WTC11 (cell line): ENCODE data around the gene CD46.

Experiments
- JUN ChIP-seq: sonication (generic); formaldehyde crosslinking; IDR thresholded peaks from 2 replicates; pipeline ENCODE4 v1.8.0; 2023; ENCODE audit warnings: mild to moderate bottlenecking, missing genetic modification reagents
- RELA ChIP-seq: sonication (generic); formaldehyde crosslinking; IDR thresholded peaks from 2 replicates; pipeline ENCODE4 v1.8.1; 2022; ENCODE audit warnings: missing genetic modification reagents, mild to moderate bottlenecking, borderline replicate concordance
- TEAD4 ChIP-seq: sonication (generic); formaldehyde crosslinking; IDR thresholded peaks from 2 replicates; pipeline ENCODE4 v1.8.0; 2022; ENCODE audit warnings: mild to moderate bottlenecking, missing genetic modification reagents
- ZNF317 ChIP-seq: sonication (generic); formaldehyde crosslinking; IDR thresholded peaks from 2 replicates; pipeline ENCODE4 v1.8.1; 2023; ENCODE audit warnings: low read depth, mild to moderate bottlenecking, moderate library complexity, missing genetic modification reagents, borderline replicate concordance
- TF ChIP-seq, protein P1 (sequence below): sonication (generic); formaldehyde crosslinking; IDR thresholded peaks from 2 replicates; pipeline ENCODE4 v1.8.1; 2023; ENCODE audit warnings: mild to moderate bottlenecking, missing genetic modification reagents
- TF ChIP-seq, protein P2 (sequence below): fragments of 200-600 bp; IDR thresholded peaks from 2 replicates; pipeline ENCODE4 v1.8.0; 2022; ENCODE audit warnings: antibody characterized with exemption
- TF ChIP-seq, protein P3 (sequence below): sonication (generic); formaldehyde crosslinking; IDR thresholded peaks from 2 replicates; pipeline ENCODE4 v1.8.1; 2022; ENCODE audit warnings: mild to moderate bottlenecking, missing genetic modification reagents, moderate library complexity, borderline replicate concordance
- TF ChIP-seq, protein P4 (sequence below): sonication (generic); formaldehyde crosslinking; IDR thresholded peaks from 2 replicates; pipeline ENCODE4 v1.8.1; 2023; ENCODE audit warnings: mild to moderate bottlenecking, missing genetic modification reagents, moderate library complexity
- TF ChIP-seq, protein P5 (sequence below): fragments of 250-450 bp; sonication (Bioruptor Pico); IDR thresholded peaks from 2 replicates; pipeline ENCODE4 v1.9.0; 2021; ENCODE audit warnings: mild to moderate bottlenecking, borderline replicate concordance

DNA sequence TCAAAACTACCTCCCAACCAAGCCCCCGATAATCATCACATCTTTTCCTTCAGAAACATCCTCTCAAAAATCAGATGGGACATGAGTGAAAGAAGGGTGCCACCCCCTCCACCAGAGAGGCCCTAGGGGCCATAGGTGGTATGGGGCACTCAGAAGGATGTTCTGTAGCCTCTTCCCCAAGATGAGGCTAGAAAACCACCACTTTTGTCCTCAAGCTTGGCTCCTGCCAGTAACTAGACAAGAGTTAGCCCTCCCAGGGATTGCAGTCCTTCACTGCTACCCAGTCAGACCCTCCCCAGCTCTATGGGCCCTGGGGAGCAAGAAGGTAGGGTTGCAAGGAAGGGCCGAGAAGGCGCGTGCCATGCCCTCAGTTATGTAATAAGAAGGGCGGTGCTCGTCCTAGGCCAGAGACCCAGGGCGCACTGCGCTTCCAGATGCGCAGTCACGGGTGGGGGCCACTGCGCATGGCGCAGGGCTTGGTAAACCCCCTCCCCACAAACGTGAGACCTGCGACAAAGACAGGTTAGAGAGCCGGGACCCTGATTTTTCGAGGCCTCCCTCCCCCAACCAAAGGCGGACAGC lies 69.7 kb downstream of the CD46 start:
- TF ChIP-seq, protein P1, sequence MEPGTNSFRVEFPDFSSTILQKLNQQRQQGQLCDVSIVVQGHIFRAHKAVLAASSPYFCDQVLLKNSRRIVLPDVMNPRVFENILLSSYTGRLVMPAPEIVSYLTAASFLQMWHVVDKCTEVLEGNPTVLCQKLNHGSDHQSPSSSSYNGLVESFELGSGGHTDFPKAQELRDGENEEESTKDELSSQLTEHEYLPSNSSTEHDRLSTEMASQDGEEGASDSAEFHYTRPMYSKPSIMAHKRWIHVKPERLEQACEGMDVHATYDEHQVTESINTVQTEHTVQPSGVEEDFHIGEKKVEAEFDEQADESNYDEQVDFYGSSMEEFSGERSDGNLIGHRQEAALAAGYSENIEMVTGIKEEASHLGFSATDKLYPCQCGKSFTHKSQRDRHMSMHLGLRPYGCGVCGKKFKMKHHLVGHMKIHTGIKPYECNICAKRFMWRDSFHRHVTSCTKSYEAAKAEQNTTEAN, result no peak
- TF ChIP-seq, protein P2, sequence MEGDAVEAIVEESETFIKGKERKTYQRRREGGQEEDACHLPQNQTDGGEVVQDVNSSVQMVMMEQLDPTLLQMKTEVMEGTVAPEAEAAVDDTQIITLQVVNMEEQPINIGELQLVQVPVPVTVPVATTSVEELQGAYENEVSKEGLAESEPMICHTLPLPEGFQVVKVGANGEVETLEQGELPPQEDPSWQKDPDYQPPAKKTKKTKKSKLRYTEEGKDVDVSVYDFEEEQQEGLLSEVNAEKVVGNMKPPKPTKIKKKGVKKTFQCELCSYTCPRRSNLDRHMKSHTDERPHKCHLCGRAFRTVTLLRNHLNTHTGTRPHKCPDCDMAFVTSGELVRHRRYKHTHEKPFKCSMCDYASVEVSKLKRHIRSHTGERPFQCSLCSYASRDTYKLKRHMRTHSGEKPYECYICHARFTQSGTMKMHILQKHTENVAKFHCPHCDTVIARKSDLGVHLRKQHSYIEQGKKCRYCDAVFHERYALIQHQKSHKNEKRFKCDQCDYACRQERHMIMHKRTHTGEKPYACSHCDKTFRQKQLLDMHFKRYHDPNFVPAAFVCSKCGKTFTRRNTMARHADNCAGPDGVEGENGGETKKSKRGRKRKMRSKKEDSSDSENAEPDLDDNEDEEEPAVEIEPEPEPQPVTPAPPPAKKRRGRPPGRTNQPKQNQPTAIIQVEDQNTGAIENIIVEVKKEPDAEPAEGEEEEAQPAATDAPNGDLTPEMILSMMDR, result no peak
- TF ChIP-seq TEAD4, result no peak
- TF ChIP-seq, protein P3, sequence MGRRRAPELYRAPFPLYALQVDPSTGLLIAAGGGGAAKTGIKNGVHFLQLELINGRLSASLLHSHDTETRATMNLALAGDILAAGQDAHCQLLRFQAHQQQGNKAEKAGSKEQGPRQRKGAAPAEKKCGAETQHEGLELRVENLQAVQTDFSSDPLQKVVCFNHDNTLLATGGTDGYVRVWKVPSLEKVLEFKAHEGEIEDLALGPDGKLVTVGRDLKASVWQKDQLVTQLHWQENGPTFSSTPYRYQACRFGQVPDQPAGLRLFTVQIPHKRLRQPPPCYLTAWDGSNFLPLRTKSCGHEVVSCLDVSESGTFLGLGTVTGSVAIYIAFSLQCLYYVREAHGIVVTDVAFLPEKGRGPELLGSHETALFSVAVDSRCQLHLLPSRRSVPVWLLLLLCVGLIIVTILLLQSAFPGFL (CRISPR knock-in tag), result no peak
- TF ChIP-seq, protein P4, sequence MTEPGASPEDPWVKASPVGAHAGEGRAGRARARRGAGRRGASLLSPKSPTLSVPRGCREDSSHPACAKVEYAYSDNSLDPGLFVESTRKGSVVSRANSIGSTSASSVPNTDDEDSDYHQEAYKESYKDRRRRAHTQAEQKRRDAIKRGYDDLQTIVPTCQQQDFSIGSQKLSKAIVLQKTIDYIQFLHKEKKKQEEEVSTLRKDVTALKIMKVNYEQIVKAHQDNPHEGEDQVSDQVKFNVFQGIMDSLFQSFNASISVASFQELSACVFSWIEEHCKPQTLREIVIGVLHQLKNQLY (CRISPR knock-in tag), result no peak
- TF ChIP-seq, protein P5, sequence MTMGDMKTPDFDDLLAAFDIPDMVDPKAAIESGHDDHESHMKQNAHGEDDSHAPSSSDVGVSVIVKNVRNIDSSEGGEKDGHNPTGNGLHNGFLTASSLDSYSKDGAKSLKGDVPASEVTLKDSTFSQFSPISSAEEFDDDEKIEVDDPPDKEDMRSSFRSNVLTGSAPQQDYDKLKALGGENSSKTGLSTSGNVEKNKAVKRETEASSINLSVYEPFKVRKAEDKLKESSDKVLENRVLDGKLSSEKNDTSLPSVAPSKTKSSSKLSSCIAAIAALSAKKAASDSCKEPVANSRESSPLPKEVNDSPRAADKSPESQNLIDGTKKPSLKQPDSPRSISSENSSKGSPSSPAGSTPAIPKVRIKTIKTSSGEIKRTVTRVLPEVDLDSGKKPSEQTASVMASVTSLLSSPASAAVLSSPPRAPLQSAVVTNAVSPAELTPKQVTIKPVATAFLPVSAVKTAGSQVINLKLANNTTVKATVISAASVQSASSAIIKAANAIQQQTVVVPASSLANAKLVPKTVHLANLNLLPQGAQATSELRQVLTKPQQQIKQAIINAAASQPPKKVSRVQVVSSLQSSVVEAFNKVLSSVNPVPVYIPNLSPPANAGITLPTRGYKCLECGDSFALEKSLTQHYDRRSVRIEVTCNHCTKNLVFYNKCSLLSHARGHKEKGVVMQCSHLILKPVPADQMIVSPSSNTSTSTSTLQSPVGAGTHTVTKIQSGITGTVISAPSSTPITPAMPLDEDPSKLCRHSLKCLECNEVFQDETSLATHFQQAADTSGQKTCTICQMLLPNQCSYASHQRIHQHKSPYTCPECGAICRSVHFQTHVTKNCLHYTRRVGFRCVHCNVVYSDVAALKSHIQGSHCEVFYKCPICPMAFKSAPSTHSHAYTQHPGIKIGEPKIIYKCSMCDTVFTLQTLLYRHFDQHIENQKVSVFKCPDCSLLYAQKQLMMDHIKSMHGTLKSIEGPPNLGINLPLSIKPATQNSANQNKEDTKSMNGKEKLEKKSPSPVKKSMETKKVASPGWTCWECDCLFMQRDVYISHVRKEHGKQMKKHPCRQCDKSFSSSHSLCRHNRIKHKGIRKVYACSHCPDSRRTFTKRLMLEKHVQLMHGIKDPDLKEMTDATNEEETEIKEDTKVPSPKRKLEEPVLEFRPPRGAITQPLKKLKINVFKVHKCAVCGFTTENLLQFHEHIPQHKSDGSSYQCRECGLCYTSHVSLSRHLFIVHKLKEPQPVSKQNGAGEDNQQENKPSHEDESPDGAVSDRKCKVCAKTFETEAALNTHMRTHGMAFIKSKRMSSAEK (CRISPR knock-in tag), result no peak
- TF ChIP-seq JUN (CRISPR knock-in tag), result no peak
- TF ChIP-seq RELA (CRISPR knock-in tag), result no peak
- TF ChIP-seq ZNF317 (CRISPR knock-in tag), result no peak
